Hematopoietic multipotent progenitor cell treated with erythropoietin and hydrocortisone succinate and interleukin-3 and kit ligand, for 8 days (in vitro differentiated cells): ENCODE data around the gene TBC1D3B.
"Not testable (repeated sequence)": the region's sequence is repeated elsewhere in the genome, so short reads cannot be mapped to it uniquely, and the experiment has no call there.

ENCODE experiments used
- DNase-seq: peaks from one replicate; pipeline ENCODE4 v3.0.0-alpha.2; 2015

The TBC1D3B gene

DNA sequence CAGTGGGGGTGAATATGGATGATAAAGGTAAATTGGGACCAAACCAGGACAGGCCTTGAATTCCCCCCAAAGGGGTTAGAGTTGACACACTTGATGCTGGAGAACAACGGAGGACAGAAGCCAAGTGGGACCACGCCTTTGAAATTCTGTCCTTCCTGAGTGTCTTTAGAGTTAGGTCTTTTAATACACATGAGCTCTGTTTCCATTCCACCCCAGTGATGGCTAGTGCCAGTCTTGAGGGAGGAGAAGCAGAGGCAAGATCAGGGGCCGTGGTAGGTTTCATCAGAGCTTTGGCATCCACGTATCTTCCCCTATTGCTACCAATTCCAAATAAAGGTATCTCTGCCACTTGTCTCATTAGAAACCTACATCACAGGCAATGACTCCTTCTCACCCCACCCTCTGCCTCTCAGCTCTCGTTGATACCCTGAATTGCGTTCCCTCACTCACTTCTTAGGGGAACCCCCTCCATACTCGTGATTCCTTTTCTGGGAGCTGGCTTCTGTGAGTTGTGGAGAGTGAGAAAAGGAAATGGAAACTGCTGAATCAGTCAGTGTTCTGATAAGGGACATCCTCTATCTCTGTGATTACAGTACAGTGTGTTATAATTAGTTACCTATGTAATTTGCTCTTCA is 22.5 kb upstream of the TBC1D3B start:
- DNase-seq, result peak; percentile 61

GRCh38 chr17:36197387-36197703 is 20.9 kb upstream of the TBC1D3B start:
- DNase-seq, result no peak

DNA sequence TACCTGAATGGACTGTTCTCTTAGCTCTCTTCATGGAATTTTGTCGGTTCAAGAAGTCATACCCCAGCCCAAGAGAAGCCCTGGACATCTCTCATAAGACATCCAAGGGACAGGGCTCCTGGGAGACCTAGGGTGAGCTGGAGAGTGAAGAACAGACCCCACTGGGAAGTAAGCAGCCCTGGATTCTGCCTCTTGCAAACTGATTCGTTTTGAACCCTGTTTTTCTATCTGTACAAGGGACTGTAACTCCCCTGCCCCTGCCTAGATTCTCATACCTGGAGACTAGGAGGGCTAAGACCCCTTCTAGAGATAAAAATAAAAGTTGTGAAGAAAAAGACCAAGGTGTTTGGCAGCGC is 19.7 kb upstream of the TBC1D3B start:
- no peak for DNase-seq

DNA sequence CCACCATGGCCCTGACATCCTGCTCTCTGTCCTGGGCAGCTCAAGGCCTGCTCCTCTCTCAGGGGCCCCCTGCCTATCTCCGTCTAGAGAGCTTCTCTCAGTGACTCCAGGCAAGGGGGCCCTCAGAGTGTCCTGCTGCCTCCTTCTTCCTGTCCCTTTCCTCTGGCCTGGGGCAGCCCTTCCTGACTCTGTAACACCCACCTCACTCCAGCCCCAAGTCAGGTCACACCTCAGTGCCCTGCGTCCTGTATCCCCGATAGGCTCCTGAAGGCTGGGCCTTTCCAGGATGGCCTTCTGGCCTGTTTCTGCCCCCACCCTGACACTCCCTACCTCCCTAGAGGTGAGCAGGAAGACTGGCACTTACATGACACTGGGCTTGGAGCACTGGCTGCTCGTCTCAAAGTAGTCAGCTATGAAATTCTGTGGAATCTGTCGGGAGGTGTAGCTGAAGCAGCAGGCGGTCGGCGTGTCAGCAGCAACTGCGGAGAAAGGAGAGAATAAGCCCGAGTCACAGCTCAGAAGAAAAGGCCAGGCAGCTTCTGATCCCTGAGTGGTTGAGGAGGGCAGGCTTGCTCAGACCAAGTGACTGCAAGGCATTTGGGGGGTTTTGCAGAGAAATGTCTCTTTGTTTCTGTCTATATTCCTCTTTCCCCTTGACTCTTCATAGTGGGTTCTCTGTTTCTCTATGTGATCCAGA is 19.1 kb upstream of the TBC1D3B start:
- DNase-seq, result no peak

- not testable (repeated sequence) for DNase-seq
These were observed 18.5 kb upstream of the TBC1D3B start for GRCh38 chr17:36194832-36195433.

GRCh38 chr17:36194147-36194831 is 17.9 kb upstream of the TBC1D3B start:
- DNase-seq, result not testable (repeated sequence)

DNA sequence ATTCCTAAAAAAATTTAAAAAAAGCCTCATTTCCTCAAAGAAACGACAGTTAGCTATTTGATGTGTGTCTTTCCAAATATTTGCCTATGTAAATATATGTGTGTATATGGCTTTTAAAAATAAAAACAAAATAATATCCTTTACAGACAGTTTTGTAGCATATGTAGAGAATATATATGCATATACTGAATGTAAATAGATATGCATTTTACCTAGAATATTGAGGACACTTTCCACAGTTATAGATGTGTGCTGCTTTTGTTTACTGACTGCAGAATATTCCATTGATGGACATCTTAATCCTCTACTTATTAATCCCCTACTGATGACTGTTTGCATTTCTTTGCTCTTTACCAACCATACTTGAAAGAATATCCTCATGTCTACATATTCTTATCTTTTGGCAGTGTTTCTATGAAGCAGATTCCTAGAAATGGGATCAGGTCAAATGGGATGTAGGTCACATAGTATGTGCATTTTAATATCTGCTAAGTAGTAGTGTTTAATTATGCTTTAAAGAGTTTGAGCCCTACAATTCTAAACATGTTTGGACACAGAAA is 16.9 kb upstream of the TBC1D3B start:
- DNase-seq, result no peak

GRCh38 chr17:36190549-36191330 is 14.3 kb upstream of the TBC1D3B start:
- not testable (repeated sequence) for DNase-seq

DNA sequence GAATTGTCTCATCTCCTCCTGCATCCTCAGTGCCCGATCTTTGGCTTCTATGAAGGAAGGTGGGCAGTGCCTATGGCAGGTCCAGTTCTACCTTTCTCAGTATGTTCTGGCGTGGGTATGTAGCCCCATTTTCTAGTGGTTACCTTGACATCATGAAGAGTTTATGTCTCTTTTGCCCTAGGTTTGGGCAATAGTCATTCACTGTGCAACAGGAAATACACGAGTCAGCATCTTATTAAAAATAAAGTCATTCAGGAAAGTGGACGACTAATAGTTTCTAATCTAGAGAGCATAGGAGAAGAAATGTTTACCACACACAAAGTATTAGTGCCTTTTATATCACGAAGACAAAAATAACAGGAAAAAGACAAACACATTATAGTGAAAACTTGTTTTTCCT is 13.6 kb upstream of the TBC1D3B start:
- DNase-seq, result not testable (repeated sequence)

DNA sequence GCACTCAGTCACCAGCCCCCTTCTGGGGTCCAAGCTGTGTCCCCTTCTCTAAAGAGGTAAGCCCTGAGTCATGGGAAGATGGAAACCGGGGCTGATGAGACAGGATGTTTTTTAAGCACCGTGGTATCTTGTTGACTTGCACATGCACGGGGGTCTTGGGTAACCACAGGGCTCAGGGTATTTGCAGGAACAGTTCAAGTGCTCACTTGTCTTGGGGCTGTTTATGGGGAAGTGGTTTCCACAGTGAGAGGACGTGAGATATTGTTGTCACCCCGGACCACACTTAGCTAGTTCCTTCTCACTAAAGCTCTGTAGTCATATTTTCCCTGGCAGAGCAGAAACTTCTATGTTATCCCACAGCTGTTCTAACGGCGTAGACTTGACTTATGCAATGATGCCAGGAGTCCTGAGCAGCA is 12.5 kb upstream of the TBC1D3B start:
- peak; percentile 61 for DNase-seq

- DNase-seq, result not testable (repeated sequence)
These were observed 11.7 kb upstream of the TBC1D3B start for GRCh38 chr17:36187943-36188665.

DNA sequence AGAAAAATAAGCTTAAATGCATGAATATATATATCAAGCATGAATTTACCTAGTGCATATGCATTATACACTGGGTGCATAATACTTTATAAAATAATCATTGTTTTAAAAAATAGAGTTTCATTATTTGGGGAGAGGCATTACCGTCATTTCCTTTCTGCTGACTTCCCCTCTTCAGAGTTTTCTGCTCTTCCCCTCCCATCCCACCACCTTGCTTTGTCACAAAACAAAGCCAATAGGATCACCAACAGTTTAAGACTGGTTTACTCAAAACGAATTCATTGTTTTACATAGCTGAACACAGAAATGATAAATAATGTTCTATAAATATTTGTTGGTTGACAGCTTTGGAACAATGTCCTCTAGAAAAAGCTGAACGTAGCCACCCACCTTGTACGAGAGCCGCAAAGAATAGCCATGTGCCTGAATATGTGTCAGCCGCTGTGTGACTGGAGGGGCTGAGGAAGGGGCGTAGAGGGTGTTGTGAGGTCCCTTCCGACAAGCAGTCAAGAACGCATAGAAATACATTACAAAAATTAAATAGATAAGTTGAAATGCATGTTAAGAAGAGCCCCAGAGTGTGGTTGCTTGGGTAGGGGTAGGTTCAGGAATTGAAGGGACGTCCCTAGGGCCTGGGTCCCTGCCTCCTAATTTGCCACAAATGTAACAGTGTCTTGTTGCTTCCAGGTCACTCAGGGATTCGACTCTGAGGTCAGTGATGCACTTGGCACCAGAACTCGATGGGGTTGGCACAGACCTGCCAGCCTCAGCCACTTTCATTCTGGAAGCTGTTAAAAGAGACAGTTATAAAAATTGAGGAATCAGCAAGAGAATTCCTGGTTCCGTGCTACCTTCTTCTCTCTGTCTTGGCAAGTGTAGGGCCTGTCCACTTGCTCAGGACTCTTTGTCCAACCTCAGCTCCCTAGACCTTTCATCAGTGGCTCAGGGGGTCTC is 10.7 kb upstream of the TBC1D3B start:
- not testable (repeated sequence) for DNase-seq

GRCh38 chr17:36185416-36185815 is 9.0 kb upstream of the TBC1D3B start:
- peak; percentile 28 for DNase-seq

- DNase-seq, result no peak
These were observed 7.8 kb upstream of the TBC1D3B start for GRCh38 chr17:36184023-36184765.

- peak; percentile 53 for DNase-seq
These were observed 6.8 kb upstream of the TBC1D3B start for GRCh38 chr17:36183001-36183971.

DNA sequence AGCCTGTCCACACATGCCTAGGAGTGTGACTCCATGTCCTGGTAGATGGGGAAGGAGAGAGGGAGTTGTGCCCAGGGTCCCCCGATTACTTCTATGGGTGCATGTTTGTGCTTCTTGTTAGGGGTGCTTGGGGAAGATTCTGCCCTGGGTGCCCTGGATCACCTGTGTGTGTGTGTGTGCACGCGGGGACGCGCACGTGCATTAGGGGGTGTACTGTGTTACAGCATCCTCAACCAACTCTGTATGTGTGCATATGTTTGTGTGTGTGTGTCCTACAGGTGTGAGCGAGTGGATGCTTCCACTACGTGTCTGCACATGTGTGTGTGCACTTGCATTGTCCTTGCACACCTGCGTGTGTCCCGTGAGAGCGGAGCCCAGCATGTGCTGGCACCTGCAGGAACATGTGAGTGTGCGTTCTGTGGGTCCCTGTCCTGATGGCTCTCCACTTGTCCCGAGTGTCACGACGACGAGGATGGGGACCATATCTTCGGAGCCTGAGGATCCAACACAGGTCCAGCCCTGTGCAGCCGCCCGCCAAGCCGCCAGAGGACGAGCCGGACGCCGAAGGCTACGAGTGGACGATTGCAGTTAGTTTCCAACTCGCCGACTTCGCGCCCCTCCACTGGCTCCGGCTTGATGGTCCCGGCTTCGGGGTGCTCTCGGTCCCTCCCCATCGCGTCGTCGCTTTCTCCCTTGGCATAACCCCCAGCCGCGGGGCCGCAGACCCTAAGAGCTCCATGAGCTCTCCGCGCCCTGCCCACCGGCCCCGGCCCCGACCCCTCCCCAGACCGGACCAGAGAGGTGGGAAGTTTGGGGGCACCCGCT is 6.0 kb upstream of the TBC1D3B start:
- no peak for DNase-seq

GRCh38 chr17:36181446-36182175 is 5.2 kb upstream of the TBC1D3B start:
- DNase-seq, result not testable (repeated sequence)
